Activated CD4-positive, alpha-beta T cell treated with anti-CD3 and anti-CD28 coated beads, Interleukin-2, amount 50 U/mL, for 1 hour (primary cell): ENCODE data around the gene C4orf51.

Experiments used
- DNase-seq: peaks from one replicate; pipeline ENCODE4 v3.0.0-alpha.2; 2020

Gene C4orf51

DNA sequence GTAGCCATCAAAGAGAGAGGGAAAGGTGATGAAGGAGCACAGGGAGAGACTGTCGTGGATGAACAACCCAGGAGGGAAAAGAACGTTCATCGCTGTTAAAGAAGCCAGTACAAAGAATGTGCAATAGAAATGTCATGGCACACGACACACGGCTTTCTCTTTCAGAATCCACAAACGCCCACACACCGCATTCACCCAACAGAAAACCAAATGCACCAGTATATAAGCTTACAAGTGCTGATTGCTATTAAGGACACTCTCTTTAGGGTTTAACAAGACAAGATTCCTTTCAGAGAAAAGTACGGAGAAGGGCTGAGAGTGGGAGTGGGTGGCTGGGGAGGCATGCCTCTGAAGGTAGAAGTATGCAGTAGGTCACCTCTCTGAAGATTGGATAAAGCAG lies 80.2 kb downstream of the C4orf51 start:
- no peak for DNase-seq

DNA sequence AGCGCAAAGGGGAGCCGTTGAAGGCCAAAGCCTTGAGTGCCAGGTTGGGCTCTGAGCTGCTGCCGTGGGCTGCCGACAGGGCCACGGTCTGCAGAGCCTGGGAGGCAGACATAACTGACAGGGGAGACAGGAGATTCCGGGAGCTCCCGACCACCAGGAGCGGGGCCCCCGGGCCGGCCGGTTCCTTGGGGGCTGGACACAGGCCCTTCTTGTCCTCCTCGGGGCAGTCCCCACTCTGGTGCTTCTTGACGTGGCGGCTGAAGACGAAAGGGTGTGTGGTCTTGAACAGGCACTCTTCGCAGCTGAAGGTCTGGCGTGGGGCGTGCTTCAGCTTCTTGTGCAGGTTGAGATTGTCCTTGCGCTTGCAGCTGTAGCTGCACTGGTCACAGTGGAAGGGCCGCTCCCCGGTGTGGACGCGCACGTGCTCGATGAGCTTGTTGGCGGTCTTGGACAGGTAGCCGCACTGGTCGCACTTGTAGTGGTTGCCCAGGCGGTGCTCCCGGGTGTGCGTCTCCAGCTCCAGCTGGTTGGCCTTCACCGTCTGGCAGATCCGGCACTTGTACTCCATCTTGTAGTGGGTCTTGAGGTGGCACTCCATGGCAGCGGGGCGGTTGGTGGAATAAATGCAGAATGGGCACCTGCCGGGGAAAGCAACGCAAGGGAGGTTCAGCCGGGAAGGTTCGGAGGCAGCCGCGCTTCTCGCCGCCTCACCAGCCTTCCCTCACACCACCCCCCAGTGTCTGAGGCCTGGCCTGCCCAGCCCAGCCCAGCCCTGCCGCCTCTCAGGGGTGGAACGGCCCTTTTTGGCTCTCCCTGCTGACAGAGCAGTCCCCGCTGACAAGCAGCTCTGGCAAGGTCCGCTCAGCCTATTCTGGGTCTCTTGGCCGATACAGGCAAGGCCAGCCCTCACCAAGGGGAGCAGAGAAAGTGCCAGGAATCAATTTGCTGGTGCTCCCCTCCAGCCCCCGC lies 81.3 kb downstream of the C4orf51 start:
- DNase-seq, result no peak

DNA sequence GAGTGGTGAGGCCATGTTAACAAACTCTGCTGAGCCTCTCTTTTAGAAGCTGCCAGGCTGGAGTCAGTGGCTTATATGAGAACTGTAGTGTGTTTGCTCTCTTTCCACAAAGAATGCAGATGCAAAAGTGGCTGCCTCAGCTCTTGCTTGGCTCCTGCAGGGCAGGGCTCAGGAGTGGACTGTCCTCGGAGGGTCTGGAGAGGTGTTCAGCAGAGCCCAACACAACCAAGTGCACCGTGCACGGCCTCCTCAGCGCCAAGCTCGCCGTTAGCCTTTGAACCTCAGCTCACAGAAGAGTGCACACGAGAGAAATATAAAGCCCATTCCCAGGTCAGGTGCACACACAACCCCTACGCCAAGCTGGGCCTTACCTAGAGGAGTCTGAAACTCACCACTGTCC lies 82.8 kb downstream of the C4orf51 start:
- no peak for DNase-seq

DNA sequence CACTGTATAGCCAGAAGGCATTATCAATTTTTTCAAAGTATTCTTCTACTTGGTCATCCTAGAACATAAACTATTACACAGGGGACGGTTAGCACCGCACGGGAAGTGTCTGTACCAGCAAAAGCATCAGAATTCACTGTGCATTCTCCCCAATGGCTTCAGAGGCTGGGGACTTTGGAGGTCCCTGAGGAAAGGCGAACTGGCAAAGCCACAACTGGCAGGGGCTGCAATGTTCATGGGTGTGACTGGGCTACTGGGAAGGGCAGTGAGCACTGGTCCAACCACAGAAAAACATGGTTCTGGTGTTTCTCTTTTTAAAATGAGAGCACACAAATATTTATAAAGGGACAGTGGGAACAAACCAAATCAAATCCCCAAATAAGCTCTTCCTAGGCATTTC lies 83.5 kb downstream of the C4orf51 start:
- no peak for DNase-seq

DNA sequence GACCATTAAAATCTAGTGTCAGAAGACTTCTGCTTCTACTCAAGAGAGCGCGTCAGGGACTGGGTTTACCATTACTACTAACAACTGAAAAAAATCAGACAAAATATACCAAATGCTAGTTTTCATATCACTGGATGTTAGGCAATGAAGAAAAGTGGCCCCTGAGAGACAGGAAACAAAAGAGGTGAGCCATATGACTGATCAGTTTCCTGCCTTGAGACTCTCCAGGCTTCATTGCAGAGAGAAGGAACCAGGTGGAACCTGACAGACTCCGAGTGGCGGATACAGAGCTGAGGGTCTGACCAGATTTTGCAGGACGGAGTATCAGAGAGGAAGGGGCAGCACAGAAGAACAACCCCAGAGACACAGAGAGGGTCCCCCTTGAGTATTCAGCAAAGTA lies 86.3 kb downstream of the C4orf51 start:
- DNase-seq, result no peak

DNA sequence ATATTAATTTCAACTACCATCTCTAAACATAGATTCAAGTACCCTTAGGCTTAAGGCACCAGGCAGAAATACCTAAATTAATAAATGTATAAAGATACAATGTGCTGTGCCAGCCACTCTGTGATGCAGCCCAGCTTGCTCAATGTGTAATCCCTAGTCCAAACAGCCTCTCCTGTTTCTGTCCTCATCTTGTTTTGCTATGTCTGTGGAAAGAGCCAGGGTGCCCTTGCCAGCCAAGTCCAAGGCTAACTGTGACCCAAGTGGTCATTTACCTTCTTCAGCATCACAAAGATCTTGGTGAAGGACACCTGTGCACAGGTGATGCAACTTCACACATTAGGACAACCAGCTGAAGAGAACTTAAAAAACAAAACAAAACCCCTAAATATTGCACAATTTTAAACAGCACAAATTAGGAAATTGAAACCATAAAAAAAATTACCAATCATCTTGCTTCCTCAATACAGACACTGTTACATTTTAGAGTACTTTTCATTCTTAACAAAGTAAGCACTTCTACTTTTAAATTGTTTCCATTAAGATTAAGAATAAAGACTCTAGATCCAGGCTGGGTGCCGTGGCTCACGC lies 89.6 kb downstream of the C4orf51 start:
- DNase-seq, result no peak

DNA sequence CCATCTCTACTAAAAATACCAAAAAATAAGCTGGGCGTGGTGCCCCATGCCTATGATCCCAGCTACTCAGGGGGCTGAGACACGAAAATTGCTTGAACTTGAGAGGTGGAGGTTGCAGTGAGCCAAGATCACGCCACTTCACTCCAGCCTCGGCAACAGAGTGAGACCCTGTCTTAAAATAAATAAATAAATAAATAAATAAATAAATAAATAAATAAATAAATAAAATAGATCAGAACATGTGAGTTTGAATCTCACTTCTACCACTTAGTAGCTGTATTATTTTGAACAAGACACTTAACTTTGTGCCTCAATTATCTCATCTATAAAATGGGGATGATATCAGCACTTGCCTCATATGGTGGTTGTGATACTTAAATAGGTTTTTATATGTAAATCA lies 90.2 kb downstream of the C4orf51 start:
- no peak for DNase-seq

DNA sequence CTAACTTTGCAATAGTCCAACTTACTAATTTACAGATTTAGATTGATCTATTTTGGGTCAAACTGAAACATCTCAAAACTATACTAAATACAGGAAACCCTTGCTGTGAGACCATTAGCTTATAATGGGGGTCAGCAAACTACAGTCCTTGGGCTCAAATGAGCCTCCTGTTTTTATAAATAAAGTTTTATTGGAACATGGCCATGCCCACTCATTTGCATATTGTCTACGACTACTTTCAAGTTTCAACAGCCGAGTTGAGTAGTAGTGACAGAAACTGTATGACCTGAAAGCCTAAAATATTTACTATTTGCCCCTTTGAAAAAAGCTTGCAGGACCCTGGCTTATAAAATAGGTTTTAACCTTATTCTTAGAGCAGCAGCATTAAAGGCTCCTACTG lies 92.4 kb downstream of the C4orf51 start:
- DNase-seq, result no peak

DNA sequence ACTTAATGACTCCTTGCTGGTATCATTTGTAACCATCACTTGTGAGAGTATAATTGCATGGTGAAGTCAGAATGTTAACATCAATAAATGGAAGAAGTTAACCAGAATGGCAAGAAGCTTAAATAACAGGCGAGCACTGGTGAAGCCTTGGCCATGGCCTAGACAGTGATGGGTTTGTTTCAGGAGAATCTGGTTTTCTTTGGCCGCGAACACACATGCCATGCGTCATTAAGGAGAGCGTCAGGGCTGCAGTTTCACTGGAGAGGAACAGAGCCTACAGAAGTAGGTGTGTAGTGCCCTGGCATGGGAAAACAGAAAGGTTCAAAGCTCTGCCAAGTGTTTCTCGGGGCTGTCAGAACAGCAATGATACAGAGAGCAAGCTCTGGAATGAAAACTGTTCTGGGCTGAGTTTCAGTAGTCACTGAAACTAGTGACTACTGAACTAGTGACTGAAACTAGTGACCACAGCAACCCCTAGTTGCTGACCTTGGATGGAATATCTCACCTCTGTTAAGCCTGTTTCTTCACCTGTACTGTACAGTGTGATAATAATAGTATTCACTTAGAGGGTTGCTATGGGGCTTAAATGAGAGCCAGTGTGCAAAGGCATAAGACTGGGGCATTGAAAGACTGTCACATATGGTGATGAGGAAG lies 93.8 kb downstream of the C4orf51 start:
- DNase-seq, result no peak

DNA sequence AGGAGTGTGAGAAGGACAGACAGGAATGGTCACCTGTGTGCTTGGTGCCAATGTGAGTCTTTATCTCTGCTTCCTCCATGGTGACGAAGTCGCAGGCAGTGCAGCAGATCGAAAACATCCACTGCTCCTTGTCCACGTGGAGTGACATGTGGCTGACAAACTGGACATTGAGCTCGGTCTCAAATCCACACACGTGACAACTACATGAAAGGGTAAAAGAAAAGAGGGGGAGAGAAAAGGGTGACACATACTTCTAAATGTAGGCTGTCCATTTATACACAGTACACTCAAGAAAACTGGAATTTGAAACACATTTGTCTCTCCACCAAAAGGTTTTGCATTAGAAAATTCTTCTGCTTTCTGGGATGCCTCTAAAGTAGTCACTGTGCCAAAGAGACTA lies 94.5 kb downstream of the C4orf51 start:
- DNase-seq, result no peak

DNA sequence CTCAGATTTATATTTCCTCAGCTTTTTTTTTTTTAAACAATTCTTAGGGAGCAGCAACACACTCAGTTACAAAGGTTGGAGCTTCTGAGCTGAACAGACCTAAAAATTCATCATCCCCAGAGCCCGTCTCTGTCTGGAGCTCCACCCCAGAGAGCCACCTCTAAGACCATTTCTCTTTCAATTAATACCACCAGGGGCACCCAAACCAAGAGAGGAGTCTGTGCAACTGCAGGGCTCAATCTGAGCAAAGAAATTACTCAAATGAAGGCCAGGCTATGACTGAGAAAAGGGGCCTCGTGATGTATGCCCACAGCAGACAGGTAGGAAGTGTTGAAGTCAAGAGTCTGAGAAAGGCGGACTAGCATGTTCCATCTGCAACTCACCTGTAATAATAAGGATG lies 95.5 kb downstream of the C4orf51 start:
- no peak for DNase-seq

DNA sequence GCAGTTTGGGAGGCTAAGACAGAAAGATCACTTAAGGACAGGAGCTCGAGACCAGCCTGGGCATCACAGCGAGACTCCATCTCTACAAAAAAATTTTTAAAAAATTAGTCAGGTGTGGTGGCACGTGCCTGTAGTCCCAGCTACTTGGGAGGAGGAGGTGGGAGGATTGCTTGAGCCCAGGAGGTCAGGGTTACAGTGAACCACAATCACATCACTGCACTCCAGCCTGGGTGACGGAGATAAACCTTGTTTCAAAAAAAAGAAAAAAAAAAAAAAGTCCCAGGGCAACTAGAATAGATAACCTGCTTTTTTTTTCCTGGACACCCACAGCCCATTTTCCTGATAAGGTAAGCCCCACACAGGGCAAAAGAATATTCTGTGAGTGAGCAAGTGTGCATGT lies 96.3 kb downstream of the C4orf51 start:
- no peak for DNase-seq

DNA sequence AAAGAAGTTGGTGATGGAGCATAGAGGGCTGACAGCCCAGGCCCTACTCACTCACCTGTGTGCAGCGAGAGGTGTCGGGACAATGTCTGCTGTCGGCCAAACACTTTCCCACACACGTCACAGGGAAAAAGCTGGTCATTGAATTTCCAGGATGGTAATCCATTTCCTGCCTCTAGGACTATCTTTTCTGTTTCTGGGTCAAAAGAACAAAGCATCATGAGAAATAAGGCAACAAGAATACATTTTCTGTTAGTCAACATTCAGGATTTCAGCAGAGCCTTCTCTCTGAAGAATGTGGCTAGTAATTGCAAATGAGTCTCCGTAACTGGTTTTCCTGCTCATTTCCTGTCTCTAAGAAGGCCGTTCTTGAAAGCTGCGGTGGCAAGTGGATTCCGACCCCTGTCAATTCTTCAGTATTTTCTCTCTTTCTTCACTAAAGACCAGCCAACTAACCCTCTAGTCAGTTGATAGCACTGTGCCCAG lies 99.4 kb downstream of the C4orf51 start:
- no peak for DNase-seq

DNA sequence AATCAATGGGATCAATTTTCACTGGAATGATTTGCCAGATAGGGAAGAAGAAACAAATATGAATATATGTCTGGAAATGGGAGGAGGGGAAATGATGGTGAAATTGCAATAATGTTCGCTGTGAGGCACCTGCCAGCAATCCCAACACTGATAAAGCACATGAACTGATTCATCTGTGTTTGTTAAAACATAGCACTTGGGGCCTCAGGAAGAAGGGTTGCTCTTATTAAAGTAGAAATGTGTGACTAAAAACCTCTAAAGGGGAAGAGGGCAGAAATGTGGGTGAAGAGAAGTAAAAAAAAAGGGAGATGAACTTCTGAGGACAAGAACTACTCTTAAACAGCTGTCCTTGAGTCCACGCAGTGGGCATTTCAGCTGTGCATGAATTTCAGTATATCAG lies 101.4 kb downstream of the C4orf51 start:
- DNase-seq, result no peak
